ENCODE measurements around the gene TGFBR3. TPM values are rescaled to one million over a fixed set of nuclear protein-coding genes. Genes with fewer than 3 reads are reported as not detected.

The TGFBR3 gene
- total and polyA plus RNA-seq, 4 donors: 3.6 to 81.5 (median 33.4) TPM

GRCh38 chr1:91791103-91791502, 94.8 kb downstream of the TGFBR3 start:
- DNase-seq (no peak), ATAC-seq (ENCODE audit: low FRiP score) (no peak)
- no peaks in the 10 kb centered on the region for H3K36me3 ChIP-seq (ENCODE audit: control insufficient read depth in 1 of 2, insufficient read depth in 2 of 2, low read length in 1 of 2)
- H3K4me1 ChIP-seq (ENCODE audit: control insufficient read depth in 1 of 2, insufficient read depth in 2 of 2, low read length in 2 of 2): no peaks in the 10 kb centered on the region
- H3K27me3 ChIP-seq (ENCODE audit: control insufficient read depth in 1 of 2, insufficient read depth in 2 of 2, low read length in 1 of 2): no peaks in the 10 kb centered on the region
- WGBS, 2 donors: 89 to 92% methylated on average over 1 of the region's 1 CpG
- intact Hi-C loops (cut with DNase I): no loop called here
- no peaks in the 10 kb centered on the region for H3K9me3 ChIP-seq (ENCODE audit: control insufficient read depth, low read length)
- H3K4me3 ChIP-seq (ENCODE audit: low read length in 2 of 2): no peak overlapping the region
- no peak overlapping the region for H3K27ac ChIP-seq (ENCODE audit: low read depth in 1 of 2, low read length in 2 of 2)

- Histone ChIP-seq H3K27ac (ENCODE audit: low read depth in 1 of 2, low read length in 2 of 2) (no peak overlapping the region), H3K4me3 (ENCODE audit: low read length in 2 of 2) (no peak overlapping the region), H3K36me3 (ENCODE audit: control insufficient read depth in 1 of 2, insufficient read depth in 2 of 2, low read length in 1 of 2) (no peaks in the 10 kb centered on the region), H3K9me3 (ENCODE audit: control insufficient read depth, low read length) (no peaks in the 10 kb centered on the region), H3K27me3 (ENCODE audit: control insufficient read depth in 1 of 2, insufficient read depth in 2 of 2, low read length in 1 of 2) (no peaks in the 10 kb centered on the region), H3K4me1 (ENCODE audit: control insufficient read depth in 1 of 2, insufficient read depth in 2 of 2, low read length in 2 of 2) (no peaks in the 10 kb centered on the region)
- 95% methylated on average over 1 of the region's 1 CpG for WGBS, 2 donors
- DNase-seq (no peak), ATAC-seq (ENCODE audit: low FRiP score) (no peak)
- intact Hi-C loops (cut with DNase I): no loop called here
Observed at GRCh38 chr1:91790392-91790791, 95.6 kb downstream of the TGFBR3 start.

- WGBS, 2 donors: 95 to 98% methylated on average over 12 of the region's 12 CpGs
- intact Hi-C loops (cut with DNase I): no loop called here
- DNase-seq (no peak), ATAC-seq (ENCODE audit: low FRiP score) (no peak)
- no peak overlapping the region for H3K4me3 ChIP-seq (ENCODE audit: low read length in 2 of 2)
- no peaks in the 10 kb centered on the region for H3K36me3 ChIP-seq (ENCODE audit: control insufficient read depth in 1 of 2, insufficient read depth in 2 of 2, low read length in 1 of 2)
- H3K4me1 ChIP-seq (ENCODE audit: control insufficient read depth in 1 of 2, insufficient read depth in 2 of 2, low read length in 2 of 2): peaks cover 0 to 8% of the 10 kb centered on the region in 2 donors
- no peaks in the 10 kb centered on the region for H3K9me3 ChIP-seq (ENCODE audit: control insufficient read depth, low read length)
- H3K27ac ChIP-seq (ENCODE audit: low read depth in 1 of 2, low read length in 2 of 2): no peak overlapping the region
- no peaks in the 10 kb centered on the region for H3K27me3 ChIP-seq (ENCODE audit: control insufficient read depth in 1 of 2, insufficient read depth in 2 of 2, low read length in 1 of 2)
Observed at GRCh38 chr1:91789273-91789997, 96.5 kb downstream of the TGFBR3 start.

- 92 to 96% methylated on average over 3 of the region's 3 CpGs for WGBS, 2 donors
- DNase-seq: no peak
- Histone ChIP-seq H3K4me1 (ENCODE audit: control insufficient read depth in 1 of 2, insufficient read depth in 2 of 2, low read length in 2 of 2) (peaks cover under 1 to 11% of the 10 kb centered on the region in 2 donors), H3K4me3 (ENCODE audit: low read length in 2 of 2) (no peak overlapping the region), H3K36me3 (ENCODE audit: control insufficient read depth in 1 of 2, insufficient read depth in 2 of 2, low read length in 1 of 2) (no peaks in the 10 kb centered on the region), H3K27me3 (ENCODE audit: control insufficient read depth in 1 of 2, insufficient read depth in 2 of 2, low read length in 1 of 2) (no peaks in the 10 kb centered on the region), H3K27ac (ENCODE audit: low read depth in 1 of 2, low read length in 2 of 2) (no peak overlapping the region), H3K9me3 (ENCODE audit: control insufficient read depth, low read length) (no peaks in the 10 kb centered on the region)
- no peak for ATAC-seq (ENCODE audit: low FRiP score)
- intact Hi-C loops (cut with DNase I): no loop called here
Observed at GRCh38 chr1:91787919-91788318, 98.0 kb downstream of the TGFBR3 start.

- Histone ChIP-seq H3K27ac (ENCODE audit: low read depth in 1 of 2, low read length in 2 of 2) (peak overlapping the region in 1 of 2 donors; percentile 6), H3K4me1 (ENCODE audit: control insufficient read depth in 1 of 2, insufficient read depth in 2 of 2, low read length in 2 of 2) (peaks cover 3 to 11% of the 10 kb centered on the region in 2 donors), H3K36me3 (ENCODE audit: control insufficient read depth in 1 of 2, insufficient read depth in 2 of 2, low read length in 1 of 2) (no peaks in the 10 kb centered on the region), H3K27me3 (ENCODE audit: control insufficient read depth in 1 of 2, insufficient read depth in 2 of 2, low read length in 1 of 2) (no peaks in the 10 kb centered on the region), H3K4me3 (ENCODE audit: low read length in 2 of 2) (no peak overlapping the region), H3K9me3 (ENCODE audit: control insufficient read depth, low read length) (no peaks in the 10 kb centered on the region)
- intact Hi-C loops (cut with DNase I): loop anchor here in 1 of 2 donors (5.0 kb wide), 2 partner anchors 63 to 92 kb away; no protein-coding TSS in a partner anchor
- ATAC-seq (ENCODE audit: low FRiP score) (no peak), DNase-seq (no peak)
- WGBS, 2 donors: 97% methylated on average over 4 of the region's 4 CpGs
Observed at GRCh38 chr1:91784616-91785015, 101.3 kb downstream of the TGFBR3 start.

- 90 to 94% methylated on average over 3 of the region's 3 CpGs for WGBS, 2 donors
- H3K36me3 ChIP-seq (ENCODE audit: control insufficient read depth in 1 of 2, insufficient read depth in 2 of 2, low read length in 1 of 2): no peaks in the 10 kb centered on the region
- no peak for ATAC-seq (ENCODE audit: low FRiP score)
- intact Hi-C loops (cut with DNase I): loop anchor here in 1 of 2 donors (5.0 kb wide), 2 partner anchors 63 to 92 kb away; no protein-coding TSS in a partner anchor
- H3K27ac ChIP-seq (ENCODE audit: low read depth in 1 of 2, low read length in 2 of 2): peak overlapping the region in 1 of 2 donors; percentile 34
- peaks cover 3 to 11% of the 10 kb centered on the region in 2 donors for H3K4me1 ChIP-seq (ENCODE audit: control insufficient read depth in 1 of 2, insufficient read depth in 2 of 2, low read length in 2 of 2)
- no peak for DNase-seq
- H3K9me3 ChIP-seq (ENCODE audit: control insufficient read depth, low read length): no peaks in the 10 kb centered on the region
- H3K4me3 ChIP-seq (ENCODE audit: low read length in 2 of 2): no peak overlapping the region
- no peaks in the 10 kb centered on the region for H3K27me3 ChIP-seq (ENCODE audit: control insufficient read depth in 1 of 2, insufficient read depth in 2 of 2, low read length in 1 of 2)
Observed at GRCh38 chr1:91784191-91784590, 101.8 kb downstream of the TGFBR3 start.

- DNase-seq (no peak), ATAC-seq (ENCODE audit: low FRiP score) (peak; percentile 21)
- Histone ChIP-seq H3K4me3 (ENCODE audit: low read length in 2 of 2) (no peak overlapping the region), H3K27me3 (ENCODE audit: control insufficient read depth in 1 of 2, insufficient read depth in 2 of 2, low read length in 1 of 2) (no peaks in the 10 kb centered on the region), H3K27ac (ENCODE audit: low read depth in 1 of 2, low read length in 2 of 2) (peak overlapping the region; percentile 34 to 77), H3K4me1 (ENCODE audit: control insufficient read depth in 1 of 2, insufficient read depth in 2 of 2, low read length in 2 of 2) (peaks cover 3 to 11% of the 10 kb centered on the region in 2 donors), H3K36me3 (ENCODE audit: control insufficient read depth in 1 of 2, insufficient read depth in 2 of 2, low read length in 1 of 2) (no peaks in the 10 kb centered on the region), H3K9me3 (ENCODE audit: control insufficient read depth, low read length) (no peaks in the 10 kb centered on the region)
- intact Hi-C loops (cut with DNase I): loop anchor here in 1 of 2 donors (5.0 kb wide), 2 partner anchors 64 to 91 kb away; no protein-coding TSS in a partner anchor
- WGBS, 2 donors: 7 to 9% methylated on average over 7 of the region's 7 CpGs
Observed at GRCh38 chr1:91783423-91784170, 102.4 kb downstream of the TGFBR3 start.

GRCh38 chr1:91781901-91782622, 103.9 kb downstream of the TGFBR3 start:
- WGBS, 2 donors: 46 to 50% methylated on average over 10 of the region's 10 CpGs
- no peaks in the 10 kb centered on the region for H3K27me3 ChIP-seq (ENCODE audit: control insufficient read depth in 1 of 2, insufficient read depth in 2 of 2, low read length in 1 of 2)
- DNase-seq (no peak), ATAC-seq (ENCODE audit: low FRiP score) (no peak)
- intact Hi-C loops (cut with DNase I): loop anchor here in 1 of 2 donors (5.0 kb wide), 2 partner anchors 65 to 90 kb away; no protein-coding TSS in a partner anchor
- no peak overlapping the region for H3K4me3 ChIP-seq (ENCODE audit: low read length in 2 of 2)
- peaks cover 3 to 11% of the 10 kb centered on the region in 2 donors for H3K4me1 ChIP-seq (ENCODE audit: control insufficient read depth in 1 of 2, insufficient read depth in 2 of 2, low read length in 2 of 2)
- no peaks in the 10 kb centered on the region for H3K9me3 ChIP-seq (ENCODE audit: control insufficient read depth, low read length)
- no peaks in the 10 kb centered on the region for H3K36me3 ChIP-seq (ENCODE audit: control insufficient read depth in 1 of 2, insufficient read depth in 2 of 2, low read length in 1 of 2)
- H3K27ac ChIP-seq (ENCODE audit: low read depth in 1 of 2, low read length in 2 of 2): peak overlapping the region; percentile 91 to 92

Measured in aorta (tissue), 5 donors.